Retinal pigment epithelial cell (primary cell): ENCODE data around the gene B4GALT7.

Experiments
- DNase-seq: peaks from one replicate; pipeline ENCODE4 v3.0.0-alpha.2; 2010; ENCODE audit warnings: low read depth
- H3K4me3 ChIP-seq: 2 replicates; pipeline ENCODE4 v1.5.1; 2011; ENCODE audit warnings: mild to moderate bottlenecking, low read length, control low read depth, moderate library complexity
- TF ChIP-seq, protein P1 (sequence below): conservative IDR thresholded peaks from 2 replicates; pipeline ENCODE4 v1.5.1; 2011; ENCODE audit warnings: low read depth, low read length, control low read depth, inconsistent platforms

Gene B4GALT7

DNA sequence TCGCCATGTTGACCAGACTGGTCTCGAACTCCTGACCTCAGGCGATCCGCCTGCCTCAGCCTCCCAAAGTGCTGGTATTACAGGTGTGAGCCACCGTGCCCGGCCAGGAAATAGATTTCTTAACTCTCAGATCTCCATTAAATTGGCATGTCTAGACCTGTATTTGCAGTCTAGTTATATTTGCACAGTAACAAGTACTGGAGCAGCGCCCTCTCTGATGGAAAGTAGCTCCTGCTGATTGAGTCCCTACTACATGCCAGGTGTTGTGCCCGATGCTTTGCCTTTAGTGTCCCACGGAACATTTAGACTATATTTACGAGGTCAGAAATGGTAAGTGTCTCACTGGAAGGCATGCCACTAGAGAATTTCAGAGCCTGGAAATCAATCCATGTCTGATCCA is 23.8 kb upstream of the B4GALT7 start:
- no peak for DNase-seq
- no peak overlapping the region for H3K4me3 ChIP-seq
- TF ChIP-seq, protein P1, sequence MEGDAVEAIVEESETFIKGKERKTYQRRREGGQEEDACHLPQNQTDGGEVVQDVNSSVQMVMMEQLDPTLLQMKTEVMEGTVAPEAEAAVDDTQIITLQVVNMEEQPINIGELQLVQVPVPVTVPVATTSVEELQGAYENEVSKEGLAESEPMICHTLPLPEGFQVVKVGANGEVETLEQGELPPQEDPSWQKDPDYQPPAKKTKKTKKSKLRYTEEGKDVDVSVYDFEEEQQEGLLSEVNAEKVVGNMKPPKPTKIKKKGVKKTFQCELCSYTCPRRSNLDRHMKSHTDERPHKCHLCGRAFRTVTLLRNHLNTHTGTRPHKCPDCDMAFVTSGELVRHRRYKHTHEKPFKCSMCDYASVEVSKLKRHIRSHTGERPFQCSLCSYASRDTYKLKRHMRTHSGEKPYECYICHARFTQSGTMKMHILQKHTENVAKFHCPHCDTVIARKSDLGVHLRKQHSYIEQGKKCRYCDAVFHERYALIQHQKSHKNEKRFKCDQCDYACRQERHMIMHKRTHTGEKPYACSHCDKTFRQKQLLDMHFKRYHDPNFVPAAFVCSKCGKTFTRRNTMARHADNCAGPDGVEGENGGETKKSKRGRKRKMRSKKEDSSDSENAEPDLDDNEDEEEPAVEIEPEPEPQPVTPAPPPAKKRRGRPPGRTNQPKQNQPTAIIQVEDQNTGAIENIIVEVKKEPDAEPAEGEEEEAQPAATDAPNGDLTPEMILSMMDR = no peak

DNA sequence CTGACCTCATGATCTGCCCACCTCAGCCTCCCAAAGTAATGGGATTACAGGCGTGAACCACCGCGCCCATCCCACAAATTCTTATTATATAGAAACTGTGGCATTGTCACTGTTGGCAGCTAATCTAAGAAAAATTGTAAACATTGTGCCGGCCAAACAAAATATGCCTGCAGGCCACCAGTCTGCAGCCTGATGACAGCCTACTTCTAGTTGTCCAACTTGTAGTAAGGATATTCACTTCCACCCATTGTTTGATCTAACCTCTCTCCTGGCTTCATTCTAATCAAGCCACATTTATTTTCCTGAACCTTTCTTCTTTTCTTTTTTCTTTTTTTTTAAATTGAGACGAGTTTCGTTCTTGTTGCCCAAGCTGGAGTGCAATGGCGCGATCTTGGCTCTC is 21.6 kb upstream of the B4GALT7 start:
- TF ChIP-seq, protein P1 = no peak
- no peak overlapping the region for H3K4me3 ChIP-seq
- no peak for DNase-seq

DNA sequence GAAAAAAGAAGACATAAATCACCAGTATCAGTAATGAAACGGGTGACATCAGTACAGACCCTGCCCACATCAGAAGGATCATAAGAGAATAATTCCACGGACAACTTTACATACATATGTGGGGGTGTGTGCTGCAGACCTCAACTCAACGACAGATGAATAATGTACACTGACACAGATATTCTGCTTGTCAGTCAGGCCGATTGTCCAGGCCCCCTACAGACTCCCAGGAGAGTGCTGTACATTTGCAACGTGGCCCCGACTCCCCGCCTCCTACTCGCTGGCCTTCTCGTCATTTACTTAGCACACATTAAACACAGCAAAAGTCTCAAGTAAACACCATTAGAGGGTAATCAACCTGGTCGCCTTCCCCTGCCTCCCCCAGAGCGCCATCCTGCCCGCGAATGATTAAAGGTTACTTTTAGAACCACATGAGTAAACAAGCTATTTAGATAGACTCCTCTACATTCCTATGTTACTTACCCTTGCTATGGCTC is 11.5 kb upstream of the B4GALT7 start:
- TF ChIP-seq, protein P1 = no peak
- no peak overlapping the region for H3K4me3 ChIP-seq
- no peak for DNase-seq

DNA sequence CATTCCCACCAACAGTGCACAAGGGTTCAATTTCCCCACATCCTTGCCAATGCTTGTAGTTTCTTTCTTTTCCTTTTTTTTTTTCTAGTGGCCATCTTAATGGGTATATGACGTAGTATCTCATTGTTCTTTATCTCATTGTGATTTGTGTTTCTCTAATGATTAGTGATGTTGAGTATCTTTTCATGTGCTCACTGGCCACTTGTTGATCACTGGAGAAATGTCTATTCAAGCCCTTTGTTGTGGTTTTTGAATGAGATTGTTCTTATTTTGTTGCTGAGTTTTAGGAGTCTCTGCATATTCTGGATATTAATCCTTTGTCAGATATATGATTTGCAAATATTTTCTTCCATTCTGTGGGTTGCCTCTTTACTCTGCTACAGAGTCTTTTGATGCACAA is 9.5 kb upstream of the B4GALT7 start:
- TF ChIP-seq, protein P1 = no peak

DNA sequence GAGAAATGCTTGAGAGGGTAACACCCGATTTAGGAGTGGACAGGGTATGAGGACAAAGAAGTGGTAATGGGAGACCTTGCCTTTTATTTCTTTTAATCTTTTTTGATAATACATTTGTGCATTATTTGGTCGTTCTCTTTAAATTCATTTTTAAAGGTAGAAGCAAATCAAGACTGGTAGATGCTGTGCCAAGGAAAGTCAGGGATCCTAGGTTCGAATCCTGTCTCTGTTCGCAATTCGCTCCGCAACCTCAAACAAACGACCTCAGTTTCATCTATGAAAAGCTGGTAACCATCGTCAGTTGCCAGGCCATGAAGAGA is 8.3 kb upstream of the B4GALT7 start:
- H3K4me3 ChIP-seq = peak overlapping the region; percentile 94
- TF ChIP-seq, protein P1 = no peak
- DNase-seq = no peak

More for the DNA sequence above, 9.5 kb upstream of the B4GALT7 start:
- H3K4me3 ChIP-seq = no peak overlapping the region
- no peak for DNase-seq

DNA sequence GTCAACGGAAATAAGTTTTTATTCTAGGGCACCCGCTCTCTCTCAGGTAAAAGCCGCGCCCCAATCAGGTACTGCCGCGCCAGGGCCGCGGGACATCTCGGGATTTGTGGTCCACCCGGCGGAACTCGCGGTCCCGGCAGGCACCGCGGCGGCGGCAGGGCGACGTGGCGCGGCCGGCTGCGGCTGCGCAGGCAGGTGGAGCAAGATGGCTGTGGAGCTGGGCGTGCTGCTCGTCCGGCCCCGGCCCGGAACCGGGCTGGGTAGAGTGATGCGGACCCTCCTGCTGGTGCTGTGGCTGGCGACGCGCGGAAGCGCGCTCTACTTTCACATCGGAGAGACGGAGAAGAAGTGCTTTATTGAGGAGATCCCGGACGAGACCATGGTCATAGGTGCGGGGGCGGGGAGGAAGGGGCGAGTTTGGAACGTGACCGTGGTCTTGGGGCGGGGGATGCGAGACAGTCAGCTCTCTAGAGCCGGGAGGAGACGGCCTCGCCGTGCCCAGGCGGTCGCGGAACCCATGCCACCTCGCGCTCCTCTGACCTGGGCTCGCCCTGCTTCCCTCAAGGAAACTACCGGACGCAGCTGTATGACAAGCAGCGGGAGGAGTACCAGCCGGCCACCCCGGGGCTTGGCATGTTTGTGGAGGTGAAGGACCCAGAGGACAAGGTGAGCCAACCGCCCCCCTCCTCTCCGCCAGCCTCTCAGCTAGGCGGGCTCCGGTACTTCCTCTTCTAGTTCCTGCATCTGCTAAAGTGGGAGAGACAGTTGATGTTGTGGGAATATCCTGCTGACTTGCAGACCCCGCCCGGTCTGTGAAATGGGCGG is 7.7 kb upstream of the B4GALT7 start, which contains the start of gene TMED9:
Gene TMED9 (plus strand): TSS at position 194 of the 825 bp plus-strand sequence. CDS start 12 bp downstream, at position 206.
- H3K4me3 ChIP-seq = peak within 1 kb of the TSS; percentile 94
- DNase-seq = no peak
- TF ChIP-seq, protein P1 = no peak

DNA sequence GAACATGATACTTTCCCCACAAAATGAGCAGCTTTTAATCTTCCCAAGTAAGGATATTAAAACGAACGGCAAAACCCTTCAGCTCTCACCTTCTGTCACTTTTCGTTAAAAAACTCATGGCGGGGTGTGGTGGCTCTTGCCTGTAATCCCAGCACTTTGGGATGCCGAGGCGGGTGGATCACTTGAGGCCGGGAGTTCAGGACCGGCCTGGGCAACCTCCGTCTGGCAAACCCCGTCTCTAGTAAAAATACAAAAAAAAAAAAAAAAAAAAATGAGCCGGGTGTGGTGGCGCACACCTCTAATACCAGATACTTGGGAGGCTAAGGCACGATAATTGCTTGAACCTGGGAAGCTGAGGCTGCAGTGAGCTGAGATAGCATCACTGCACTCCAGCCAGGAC is 7.0 kb upstream of the B4GALT7 start:
- TF ChIP-seq, protein P1 = no peak
- DNase-seq = no peak
- H3K4me3 ChIP-seq = peak overlapping the region; percentile 94
